Measurements from ENCODE around the gene CHCHD4.

GRCh38 chr3:14150491-14151230, 26.0 kb upstream of the CHCHD4 start:
- no peak for TF ChIP-seq POLR2AphosphoS5 (IDR thresholded peaks at IDR 0.05)
- no peak for TF ChIP-seq CTCF (IDR thresholded peaks at IDR 0.05)
